ENCODE measurements around the gene DUS1L.

GRCh38 chr17:82112181-82112913, 46.7 kb upstream of the DUS1L start:
- TF ChIP-seq CTCF (optimal IDR thresholded peaks at IDR 0.05 in 1 of 3, IDR thresholded peaks at IDR 0.05 in 1 of 3, conservative IDR thresholded peaks at IDR 0.05 in 1 of 3; ENCODE audit: extremely low read depth in 1 of 3, insufficient read depth in 2 of 3, low read length in 3 of 3) = no peak
- no peak for TF ChIP-seq EZH2 (IDR thresholded peaks at IDR 0.05; ENCODE audit: low read length)

Measured in keratinocyte (primary cell).